ENCODE measurements around the gene IL18R1. TPM values are rescaled to one million over a fixed set of nuclear protein-coding genes. Genes with fewer than 3 reads are reported as not detected.

The IL18R1 gene
- total and polyA plus RNA-seq, 9 of the 15 experiments (the other 6 are each of a cell fraction or from before 2014, with no cell fraction given) = 0.55 to 10.0 (median 2.5) TPM

DNA sequence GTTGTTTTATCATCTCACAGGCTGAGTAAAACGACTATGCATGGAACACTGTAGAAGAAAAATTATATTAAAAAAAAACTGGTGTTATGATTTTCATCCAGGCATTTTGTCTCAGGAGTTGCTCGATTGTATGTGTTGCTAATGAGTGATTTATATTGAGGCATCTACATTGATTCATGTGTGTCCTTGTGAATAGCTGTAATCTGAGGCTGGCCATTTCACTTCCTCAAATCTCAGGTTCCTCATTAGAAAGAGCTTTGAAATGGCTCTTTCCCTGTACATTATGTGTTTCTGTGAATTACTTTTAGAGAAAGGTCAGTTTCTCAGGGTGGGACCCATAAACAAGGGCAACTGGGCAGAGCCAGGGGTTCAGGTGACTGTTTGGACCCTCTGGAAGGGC is 2.3 kb downstream of the IL18R1 start:
- 15% methylated on average over 2 of the region's 2 CpGs for WGBS (ENCODE audit: insufficient coverage, low coverage, missing lambda C conversion rate)
- Histone ChIP-seq H3K27ac (ENCODE audit: extremely low read depth, low read depth, low read length) (no peak overlapping the region), H3K9me1 (ENCODE audit: control insufficient read depth, insufficient read depth, low read length) (no peaks in the 10 kb centered on the region), H2AFZ (ENCODE audit: low read depth, low read length) (no peak overlapping the region), H3K4me3 (no peak overlapping the region), H3K36me3 (ENCODE audit: control insufficient read depth, insufficient read depth, low read length) (no peaks in the 10 kb centered on the region), H3K4me2 (ENCODE audit: insufficient read depth, low read length) (no peak overlapping the region), H3K9ac (ENCODE audit: insufficient read depth in 1 of 2, low read depth in 2 of 2, low read length in 2 of 2) (no peak overlapping the region), H3K9me3 (replicated peaks; ENCODE audit: control insufficient read depth, insufficient read depth, low read depth, low read length) (no peaks in the 10 kb centered on the region), H3K79me2 (ENCODE audit: control insufficient read depth, insufficient read depth, low read length) (no peaks in the 10 kb centered on the region), H3K27me3 (ENCODE audit: control insufficient read depth in 2 of 2, insufficient read depth in 2 of 2, low read length in 2 of 2) (no peaks in the 10 kb centered on the region), H4K20me1 (replicated peaks; ENCODE audit: control insufficient read depth, insufficient read depth, low read length) (no peaks in the 10 kb centered on the region), H3K4me1 (replicated peaks in 1 of 2; ENCODE audit: control insufficient read depth in 2 of 2, insufficient read depth in 2 of 2, low read length in 2 of 2) (peaks cover 0 to 12% of the 10 kb centered on the region in 2 experiments; a peak in 2 of 5 replicates)
- ChIA-PET POLR2A (interaction anchor here (0.9 kb wide), 1 partner anchor 69 kb away, joined by 3 read pairs; no protein-coding TSS in a partner anchor), CTCF (ENCODE audit: low intra/inter-chr PET ratio) (interaction anchor here (1.2 kb wide), 1 partner anchor 117 kb away, joined by 3 read pairs; no protein-coding TSS in a partner anchor)
- DNase-seq (ENCODE audit: extremely low read depth in 1 of 4, low spot score in 3 of 4) (no peak), ATAC-seq (no peak), FAIRE-seq (no peak)
- TF ChIP-seq TGIF2 (CRISPR knock-in tag; IDR thresholded peaks at IDR 0.05) = no peak
- 0 out of 4 replicates have a peak, but pooled peaks of 1 of the 2 experiments have one; percentile 15 for TF ChIP-seq RCOR1 (IDR thresholded peaks at IDR 0.05; ENCODE audit: borderline replicate concordance in 1 of 2, low read depth in 2 of 2, low read length in 2 of 2)
- TF ChIP-seq ZNF143 (CRISPR knock-in tag; IDR thresholded peaks at IDR 0.05) = no peak
- TF ChIP-seq BCL6 (CRISPR knock-in tag; IDR thresholded peaks at IDR 0.05) = no peak
- TF ChIP-seq SPI1 (IDR thresholded peaks at IDR 0.05; ENCODE audit: borderline replicate concordance, low read depth, low read length) = peak; percentile 90
- TF ChIP-seq TSC22D4 (tag; IDR thresholded peaks at IDR 0.05) = no peak
- TF ChIP-seq MEIS2 (IDR thresholded peaks at IDR 0.05; ENCODE audit: partially characterized antibody) = peak; percentile 66
- TF ChIP-seq, protein P1, sequence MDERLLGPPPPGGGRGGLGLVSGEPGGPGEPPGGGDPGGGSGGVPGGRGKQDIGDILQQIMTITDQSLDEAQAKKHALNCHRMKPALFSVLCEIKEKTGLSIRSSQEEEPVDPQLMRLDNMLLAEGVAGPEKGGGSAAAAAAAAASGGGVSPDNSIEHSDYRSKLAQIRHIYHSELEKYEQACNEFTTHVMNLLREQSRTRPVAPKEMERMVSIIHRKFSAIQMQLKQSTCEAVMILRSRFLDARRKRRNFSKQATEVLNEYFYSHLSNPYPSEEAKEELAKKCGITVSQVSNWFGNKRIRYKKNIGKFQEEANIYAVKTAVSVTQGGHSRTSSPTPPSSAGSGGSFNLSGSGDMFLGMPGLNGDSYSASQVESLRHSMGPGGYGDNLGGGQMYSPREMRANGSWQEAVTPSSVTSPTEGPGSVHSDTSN (CRISPR knock-in tag; IDR thresholded peaks at IDR 0.05; ENCODE audit: low read depth) = no peak
- TF ChIP-seq, protein P1 (tag; conservative IDR thresholded peaks at IDR 0.05; ENCODE audit: low read depth) = peak; percentile 47
- intact Hi-C loops (cut with micrococcal nuclease) = loop anchor here (1.0 to 5.0 kb wide), 5 partner anchors 56 to 351 kb away; no protein-coding TSS in a partner anchor
- in situ Hi-C loops (cut with MboI) = loop anchor here (5.0 to 10.0 kb wide), 2 partner anchors 89 to 343 kb away; no protein-coding TSS in a partner anchor
- no TSS peak for BruUV-seq (replicated peaks)

All from K562 (cell line).